Thoracic aorta (tissue), 2 donors: ENCODE results near the gene TAC4. TPM values are rescaled to one million over a fixed set of nuclear protein-coding genes. Genes with fewer than 3 reads are reported as not detected.

ENCODE experiments used
- ATAC-seq: fragments of 150-250 bp; one replicate; pipeline ENCODE4 v1.8.0; 2017; ENCODE audit warnings: low read depth; ENCODE audit not compliant: insufficient number of reproducible peaks, low FRiP score
- DNase-seq: peaks from one replicate; pipeline ENCODE4 v3.0.0-alpha.2; 2020; ENCODE audit warnings: low spot score
- H3K27ac ChIP-seq, 2 donors: fragments of 200-600 bp; sonication (generic); 1 replicate in 1 of 2; 2 replicates in 1 of 2; pipeline ENCODE4 v1.5.1; 2016; ENCODE audit warnings: mild to moderate bottlenecking in 2 of 2, moderate library complexity in 2 of 2
- H3K27me3 ChIP-seq: fragments of 200-600 bp; sonication (generic); replicated peaks from 2 replicates; pipeline ENCODE4 v1.6.0; 2016; ENCODE audit warnings: mild to moderate bottlenecking; ENCODE audit not compliant: insufficient read depth
- H3K36me3 ChIP-seq: fragments of 200-600 bp; sonication (generic); one replicate; pipeline ENCODE4 v1.5.1; 2016
- H3K4me1 ChIP-seq, 2 donors: fragments of 200-600 bp; sonication (generic); 1 replicate in 1 of 2; 2 replicates in 1 of 2; pipeline versions ENCODE4 v1.5.1 to v1.6.0; 2016; ENCODE audit warnings: low read depth in 2 of 2, mild to moderate bottlenecking in 1 of 2; ENCODE audit not compliant: control insufficient read depth in 1 of 2
- H3K4me3 ChIP-seq: fragments of 200-600 bp; sonication (generic); 2 replicates; pipeline ENCODE4 v1.5.1; 2016; ENCODE audit warnings: mild to moderate bottlenecking
- H3K9me3 ChIP-seq: fragments of 200-600 bp; sonication (generic); 2 replicates; pipeline ENCODE4 v1.5.1; 2016
- CTCF ChIP-seq: fragments of 200-600 bp; sonication (generic); IDR thresholded peaks from one replicate; pipeline ENCODE4 v1.5.1; 2019; ENCODE audit warnings: antibody characterized with exemption
- total RNA-seq, 2 donors: library from RNA; depleted of rRNA; stranded (reverse); fragments of >200 nt; gene quantifications; one replicate each; pipeline versions ENCODE4 v1.1.0 to v1.2.3, GENCODE V29; 2016

The TAC4 gene
- total RNA-seq: not detected

- Histone ChIP-seq H3K27me3 (no peaks in the 10 kb centered on the region), H3K36me3 (no peaks in the 10 kb centered on the region), H3K4me3 (no peak within 1 kb of the TSS), H3K27ac (no peak within 1 kb of the TSS), H3K4me1 (peaks cover 13 to 41% of the 10 kb centered on the region in 2 donors), H3K9me3 (no peaks in the 10 kb centered on the region)
- ATAC-seq (no peak), DNase-seq (no peak)
- TF ChIP-seq CTCF: no peak
Observed at GRCh38 chr17:49848019-49848473, at the start of gene TAC4. Gene TAC4 (minus strand): TSS chr17:49848069. CDS start chr17:49848017, 52 bp downstream.

DNA sequence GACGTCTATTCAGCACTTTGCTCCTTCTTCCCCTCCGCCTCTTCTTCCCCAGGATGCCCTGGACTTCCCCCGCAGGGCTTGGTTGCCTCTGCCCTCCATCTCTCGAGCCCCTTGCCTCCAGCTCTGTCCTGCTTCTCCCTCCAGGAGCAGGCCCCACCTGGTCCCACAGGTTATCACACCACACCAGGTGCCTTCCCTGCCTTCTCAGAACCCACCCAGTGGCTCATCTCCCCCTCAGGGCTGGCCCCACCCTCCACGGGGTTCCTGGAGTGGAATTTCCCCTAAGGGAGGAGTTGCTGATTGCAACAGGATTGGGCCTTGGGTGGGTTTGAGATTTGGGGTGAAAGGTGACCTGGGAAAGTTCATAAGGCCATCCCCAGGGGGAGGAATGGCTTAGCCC, 49.0 kb upstream of the TAC4 start:
- no peaks in the 10 kb centered on the region for H3K36me3 ChIP-seq
- no peak for TF ChIP-seq CTCF
- ATAC-seq (no peak), DNase-seq (no peak)
- no peaks in the 10 kb centered on the region for H3K4me1 ChIP-seq
- H3K4me3 ChIP-seq: no peak overlapping the region
- no peaks in the 10 kb centered on the region for H3K9me3 ChIP-seq
- no peak overlapping the region for H3K27ac ChIP-seq
- H3K27me3 ChIP-seq: no peaks in the 10 kb centered on the region

DNA sequence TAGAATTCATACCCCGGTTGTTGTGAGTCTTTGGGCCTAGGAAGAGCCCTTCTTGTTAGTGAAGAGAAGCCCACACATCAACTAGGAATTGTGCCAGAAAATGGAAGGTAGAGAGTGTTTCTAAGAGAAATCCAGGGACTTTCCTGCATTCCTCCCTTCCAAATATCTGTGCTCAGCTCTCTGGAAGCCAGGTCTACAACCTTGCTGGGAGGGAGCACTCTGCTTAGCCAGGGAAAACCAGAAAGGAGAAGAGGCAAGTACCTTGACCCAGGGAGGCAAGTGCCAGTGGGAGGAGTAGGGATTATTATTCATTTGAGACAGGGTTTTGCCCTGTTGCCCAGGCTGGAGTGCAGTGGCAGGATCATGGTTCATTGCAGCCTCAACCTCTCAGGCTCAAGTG, 48.4 kb upstream of the TAC4 start:
- Histone ChIP-seq H3K4me1 (no peaks in the 10 kb centered on the region), H3K4me3 (no peak overlapping the region), H3K27me3 (no peaks in the 10 kb centered on the region), H3K36me3 (no peaks in the 10 kb centered on the region), H3K27ac (no peak overlapping the region), H3K9me3 (no peaks in the 10 kb centered on the region)
- ATAC-seq (no peak), DNase-seq (no peak)
- no peak for TF ChIP-seq CTCF

- no peak overlapping the region for H3K4me3 ChIP-seq
- no peak overlapping the region for H3K27ac ChIP-seq
- no peak for TF ChIP-seq CTCF
- H3K36me3 ChIP-seq: no peaks in the 10 kb centered on the region
- DNase-seq (no peak), ATAC-seq (no peak)
- H3K27me3 ChIP-seq: peaks cover under 1% of the 10 kb centered on the region
- H3K9me3 ChIP-seq: no peaks in the 10 kb centered on the region
- H3K4me1 ChIP-seq: no peaks in the 10 kb centered on the region
Observed at GRCh38 chr17:49895812-49896211, 47.9 kb upstream of the TAC4 start.

- H3K9me3 ChIP-seq: no peaks in the 10 kb centered on the region
Observed at GRCh38 chr17:49894761-49895160, 46.9 kb upstream of the TAC4 start.

More at GRCh38 chr17:49894761-49895160, 46.9 kb upstream of the TAC4 start:
- DNase-seq (no peak), ATAC-seq (no peak)
- Histone ChIP-seq H3K4me1 (no peaks in the 10 kb centered on the region), H3K36me3 (no peaks in the 10 kb centered on the region), H3K27me3 (peaks cover 5% of the 10 kb centered on the region), H3K27ac (no peak overlapping the region), H3K4me3 (no peak overlapping the region)
- no peak for TF ChIP-seq CTCF
